ENCODE data around the gene COL6A1.

DNA sequence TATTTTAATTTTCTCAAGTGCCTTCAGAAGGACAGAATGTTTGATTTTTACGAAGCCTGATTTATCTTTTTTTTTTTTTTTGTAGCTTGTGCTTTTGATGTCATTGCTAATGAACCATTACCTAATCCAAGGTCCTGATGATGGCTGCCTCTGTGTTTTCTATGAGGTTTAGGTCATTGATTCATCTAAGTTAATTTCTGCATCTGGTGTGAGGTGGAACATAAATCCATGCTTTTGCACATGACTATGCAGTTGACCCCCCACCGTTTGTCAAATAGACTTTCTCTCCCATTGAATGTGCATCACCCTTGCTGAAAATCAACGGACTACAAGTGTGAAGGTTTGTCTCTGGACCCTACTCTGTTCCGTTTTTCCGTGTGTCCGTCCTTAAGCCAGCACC is 50.5 kb downstream of the COL6A1 start:
- TF ChIP-seq CTCF (IDR thresholded peaks at IDR 0.05) (no peak), POLR2A (IDR thresholded peaks at IDR 0.05) (no peak)
